ENCODE results near the gene CLBA1. TPM values are rescaled to one million over a fixed set of nuclear protein-coding genes. Genes with fewer than 3 reads are reported as not detected.
"Not testable (repeated sequence)": the region's sequence is repeated elsewhere in the genome, so short reads cannot be mapped to it uniquely, and the experiment has no call there.

CLBA1 gene
- total RNA-seq, 4 donors from 2014 or later, result 2.2 to 11.7 (median 6.5) TPM

GRCh38 chr14:104942586-104942985 is 43.0 kb upstream of the CLBA1 start:
- H3K4me3 ChIP-seq (ENCODE audit: low read depth, poor library complexity, severe bottlenecking), result no peak overlapping the region
- intact Hi-C loops (cut with DNase I; ENCODE audit: low total_unique reads), result no loop called here
- no peak for DNase-seq (ENCODE audit: low spot score in 2 of 2)
- WGBS, 2 donors, result 90 to 92% methylated on average over 16 of the region's 16 CpGs
- TF ChIP-seq POLR2A (IDR thresholded peaks at IDR 0.05) (no peak), CTCF (IDR thresholded peaks at IDR 0.05) (no peak)

DNA sequence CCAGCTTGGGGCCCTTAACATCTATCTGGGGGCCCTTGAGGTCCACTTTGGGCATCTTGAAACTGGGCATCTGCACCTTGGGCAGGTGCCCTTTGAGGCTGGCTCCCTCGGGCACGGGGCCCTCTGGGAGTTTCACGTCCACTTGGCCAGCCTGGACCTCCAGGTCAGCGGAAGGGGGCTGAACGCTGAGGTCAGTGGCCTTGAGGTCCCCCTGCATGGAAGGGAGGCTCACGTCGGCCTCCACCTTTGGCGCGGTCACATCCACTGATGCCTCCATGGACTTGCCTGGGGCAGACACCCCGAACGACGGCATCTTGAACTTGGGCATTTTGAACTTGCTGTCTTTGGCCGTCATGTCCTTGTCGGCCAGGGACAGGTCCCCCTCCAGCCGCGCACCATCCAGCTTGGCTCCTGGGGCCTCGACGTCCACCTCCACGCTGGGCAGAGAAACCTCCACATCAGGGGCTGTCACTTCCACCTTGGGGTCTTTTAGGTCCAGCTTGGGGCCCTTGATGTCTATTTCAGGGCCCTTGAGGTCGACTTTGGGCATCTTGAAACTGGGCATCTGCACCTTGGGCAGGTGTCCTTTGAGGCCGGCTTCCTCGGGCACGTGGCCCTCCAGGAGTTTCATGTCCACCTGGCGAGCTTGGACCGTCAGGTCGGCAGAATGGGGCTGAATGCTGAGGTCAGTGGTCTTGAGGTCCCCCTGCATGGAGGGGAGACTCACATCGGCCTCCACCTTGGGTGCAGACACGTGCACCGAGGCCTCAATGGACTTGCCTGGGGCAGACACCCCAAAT is 42.2 kb upstream of the CLBA1 start:
- H3K4me3 ChIP-seq (ENCODE audit: low read depth, poor library complexity, severe bottlenecking); intact Hi-C loops (cut with DNase I; ENCODE audit: low total_unique reads); DNase-seq (ENCODE audit: low spot score in 2 of 2): not testable (repeated sequence)
- WGBS, 2 donors, result 88 to 92% methylated on average over 24 to 29 of the region's 29 CpGs

GRCh38 chr14:104944016-104944308 is 41.6 kb upstream of the CLBA1 start:
- DNase-seq (ENCODE audit: low spot score in 2 of 2); H3K4me3 ChIP-seq (ENCODE audit: low read depth, poor library complexity, severe bottlenecking); intact Hi-C loops (cut with DNase I; ENCODE audit: low total_unique reads): not testable (repeated sequence)
- 76 to 88% methylated on average over 4 to 6 of the region's 6 CpGs for WGBS, 2 donors

GRCh38 chr14:104944436-104945205 is 41.0 kb upstream of the CLBA1 start:
- WGBS, 2 donors, result 91 to 95% methylated on average over 29 of the region's 29 CpGs
- H3K4me3 ChIP-seq (ENCODE audit: low read depth, poor library complexity, severe bottlenecking); DNase-seq (ENCODE audit: low spot score in 2 of 2); intact Hi-C loops (cut with DNase I; ENCODE audit: low total_unique reads): not testable (repeated sequence)

GRCh38 chr14:104945266-104945665 is 40.3 kb upstream of the CLBA1 start:
- H3K4me3 ChIP-seq (ENCODE audit: low read depth, poor library complexity, severe bottlenecking); intact Hi-C loops (cut with DNase I; ENCODE audit: low total_unique reads); DNase-seq (ENCODE audit: low spot score in 2 of 2): not testable (repeated sequence)
- 92 to 96% methylated on average over 20 of the region's 20 CpGs for WGBS, 2 donors

GRCh38 chr14:104945986-104946965 is 39.3 kb upstream of the CLBA1 start:
- intact Hi-C loops (cut with DNase I; ENCODE audit: low total_unique reads); DNase-seq (ENCODE audit: low spot score in 2 of 2); H3K4me3 ChIP-seq (ENCODE audit: low read depth, poor library complexity, severe bottlenecking): not testable (repeated sequence)
- WGBS, 2 donors, result 90 to 94% methylated on average over 39 to 43 of the region's 43 CpGs

- DNase-seq (ENCODE audit: low spot score in 2 of 2); H3K4me3 ChIP-seq (ENCODE audit: low read depth, poor library complexity, severe bottlenecking); intact Hi-C loops (cut with DNase I; ENCODE audit: low total_unique reads): not testable (repeated sequence)
- 93 to 100% methylated on average over 13 of the region's 13 CpGs for WGBS, 2 donors
These were observed 38.4 kb upstream of the CLBA1 start for GRCh38 chr14:104947201-104947600.

GRCh38 chr14:104947881-104948735 is 37.5 kb upstream of the CLBA1 start:
- DNase-seq (ENCODE audit: low spot score in 2 of 2); H3K4me3 ChIP-seq (ENCODE audit: low read depth, poor library complexity, severe bottlenecking); intact Hi-C loops (cut with DNase I; ENCODE audit: low total_unique reads): not testable (repeated sequence)
- 93 to 95% methylated on average over 33 to 35 of the region's 35 CpGs for WGBS, 2 donors

Measured in lower leg skin (tissue), 4 donors.